SK-N-SH (cell line): ENCODE data around the gene MRPL51.

ENCODE experiments used
- CTCF ChIP-seq: fragments of 200-600 bp; sonication (generic); IDR thresholded peaks from 2 replicates; pipeline ENCODE4 v1.6.1; 2017; ENCODE audit warnings: antibody characterized with exemption, mild to moderate bottlenecking, moderate library complexity
- EZH2phosphoT487 ChIP-seq: fragments of 200-600 bp; sonication (generic); IDR thresholded peaks from 2 replicates; pipeline ENCODE4 v1.6.1; 2017; ENCODE audit warnings: low read depth, mixed run types, mild to moderate bottlenecking, antibody characterized with exemption, moderate library complexity, borderline replicate concordance
- FOXM1 ChIP-seq: IDR thresholded peaks from 2 replicates; pipeline ENCODE4 v1.4.0; 2012; ENCODE audit warnings: low read depth, mild to moderate bottlenecking
- NRF1 ChIP-seq: IDR thresholded peaks from 2 replicates; pipeline ENCODE4 v1.6.1; 2012; ENCODE audit warnings: low read depth, mild to moderate bottlenecking, low read length
- POLR2AphosphoS5 ChIP-seq: IDR thresholded peaks from 2 replicates; pipeline ENCODE4 v1.6.1; 2012; ENCODE audit warnings: low read depth, low read length
- REST ChIP-seq: IDR thresholded peaks from 2 replicates; pipeline ENCODE4 v1.6.1; 2012; ENCODE audit warnings: mild to moderate bottlenecking, low read depth, low read length, moderate library complexity
- TCF12 ChIP-seq: IDR thresholded peaks from 2 replicates; pipeline ENCODE4 v1.4.0; 2012
- USF2 ChIP-seq: fragments of 150-350 bp; IDR thresholded peaks from 2 replicates; pipeline ENCODE4 v1.6.1; 2017; ENCODE audit warnings: antibody characterized with exemption, low read length, low read depth, borderline replicate concordance

GRCh38 chr12:6469092-6469491 is 24.0 kb downstream of the MRPL51 start:
- TF ChIP-seq CTCF (no peak), REST (no peak), POLR2AphosphoS5 (no peak), FOXM1 (no peak), EZH2phosphoT487 (no peak), USF2 (no peak), NRF1 (no peak), TCF12 (no peak)
